DND-41 (cell line): ENCODE data around the gene PRSS38.

Experiments used
- ATAC-seq: fragments of 200-7000 bp; cut with Tn5 transposase; 3 replicates; pipeline ENCODE4 v1.9.1; 2021; ENCODE audit warnings: low read depth; ENCODE audit not compliant: insufficient read depth
- DNase-seq: peaks from one replicate; pipeline ENCODE4 v3.0.0-alpha.2; 2020
- H2AFZ ChIP-seq: 2 replicates; pipeline ENCODE4 v1.6.0; 2012; ENCODE audit warnings: low read depth, low read length
- H3K27ac ChIP-seq: 2 replicates; pipeline ENCODE4 v1.5.1; 2012; ENCODE audit warnings: low read length, inconsistent platforms
- H3K27me3 ChIP-seq: fragments of 200-600 bp; sonication (generic); 2 replicates; pipeline ENCODE4 v1.6.0; 2012; ENCODE audit warnings: low read length, mild to moderate bottlenecking, inconsistent platforms; ENCODE audit not compliant: insufficient read depth, poor library complexity
- H3K36me3 ChIP-seq: 2 replicates; pipeline ENCODE4 v1.5.1; 2012; ENCODE audit warnings: low read length, inconsistent platforms; ENCODE audit not compliant: insufficient read depth
- H3K4me1 ChIP-seq: 2 replicates; pipeline ENCODE4 v1.5.1; 2012; ENCODE audit warnings: mild to moderate bottlenecking, low read length; ENCODE audit not compliant: insufficient read depth
- H3K4me2 ChIP-seq: 2 replicates; pipeline ENCODE4 v1.6.0; 2012; ENCODE audit warnings: mild to moderate bottlenecking, moderate library complexity, low read length, inconsistent platforms; ENCODE audit not compliant: insufficient read depth
- H3K4me3 ChIP-seq, 2 experiments: fragments of 200-600 bp in 1 of 2; shearing (Covaris generic) in 1 of 2; 2 replicates each; pipeline ENCODE4 v1.5.1; 2012 to 2016; ENCODE audit warnings: inconsistent platforms in 2 of 2, low read length in 2 of 2, mild to moderate bottlenecking in 2 of 2, low read depth in 1 of 2, moderate library complexity in 1 of 2
- H3K79me2 ChIP-seq: 2 replicates; pipeline ENCODE4 v1.6.0; 2012; ENCODE audit warnings: low read length, inconsistent platforms; ENCODE audit not compliant: insufficient read depth
- H3K9ac ChIP-seq: 2 replicates; pipeline ENCODE4 v1.6.0; 2012; ENCODE audit warnings: low read depth, mild to moderate bottlenecking, inconsistent platforms, low read length, moderate library complexity
- H3K9me3 ChIP-seq: 2 replicates; pipeline ENCODE4 v1.5.1; 2012; ENCODE audit warnings: low read length, moderate library complexity, mild to moderate bottlenecking, inconsistent platforms; ENCODE audit not compliant: insufficient read depth, severe bottlenecking
- H4K20me1 ChIP-seq: 2 replicates; pipeline ENCODE4 v1.6.0; 2012; ENCODE audit warnings: low read length; ENCODE audit not compliant: insufficient read depth
- CTCF ChIP-seq: IDR thresholded peaks from 2 replicates; pipeline ENCODE4 v1.5.1; 2012; ENCODE audit warnings: borderline replicate concordance, low read length, moderate library complexity, mild to moderate bottlenecking; ENCODE audit not compliant: poor library complexity, severe bottlenecking; ENCODE audit errors: extremely low read depth
- EZH2 ChIP-seq: IDR thresholded peaks from 3 replicates; pipeline ENCODE4 v1.6.1; 2012; ENCODE audit warnings: borderline replicate concordance, low read depth, mild to moderate bottlenecking, moderate library complexity, low read length, inconsistent platforms; ENCODE audit not compliant: severe bottlenecking

The PRSS38 gene

DNA sequence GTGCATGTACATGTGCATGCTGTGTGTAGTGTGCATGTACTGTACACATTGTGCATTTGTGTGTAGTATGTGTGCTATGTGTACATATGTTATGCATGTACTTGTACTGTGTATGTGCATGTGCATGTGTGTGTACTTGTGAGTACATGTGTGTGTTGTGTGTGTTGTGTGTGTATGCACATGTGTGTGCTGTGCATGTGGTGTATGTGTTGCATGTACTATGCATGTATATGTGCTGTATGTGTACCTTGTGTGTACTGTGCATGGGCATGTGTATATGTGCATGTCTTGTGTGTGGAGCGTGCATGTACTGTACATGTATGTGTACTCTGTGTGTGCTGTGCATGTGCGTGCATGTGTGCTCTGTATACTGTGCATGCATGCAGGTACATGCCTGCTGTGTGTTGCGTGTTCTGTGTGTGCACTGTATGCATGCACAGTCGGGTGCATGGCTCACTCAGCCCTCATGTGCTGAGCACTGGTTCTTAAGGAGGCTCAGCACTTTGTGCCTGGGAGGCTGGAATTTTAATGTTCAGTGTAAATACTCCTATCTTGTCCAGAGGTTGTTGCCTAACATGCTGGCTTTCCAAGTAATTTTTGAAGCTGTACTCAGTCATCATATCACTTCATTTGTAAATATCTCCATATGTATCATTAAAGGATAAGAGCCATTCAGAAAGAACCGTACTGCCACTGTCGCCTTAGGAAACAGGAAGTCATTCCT, 47.9 kb upstream of the PRSS38 start:
- ATAC-seq (no peak), DNase-seq (no peak)
- no peak overlapping the region for H3K4me3 ChIP-seq
- no peak overlapping the region for H3K4me2 ChIP-seq
- no peaks in the 10 kb centered on the region for H3K9me3 ChIP-seq
- H3K27me3 ChIP-seq, result no peaks in the 10 kb centered on the region
- peaks cover 28% of the 10 kb centered on the region for H4K20me1 ChIP-seq
- H3K79me2 ChIP-seq, result peaks cover 7% of the 10 kb centered on the region
- peaks cover 77% of the 10 kb centered on the region for H3K36me3 ChIP-seq
- no peak overlapping the region for H3K9ac ChIP-seq
- H3K27ac ChIP-seq, result no peak overlapping the region
- no peak overlapping the region for H2AFZ ChIP-seq
- H3K4me1 ChIP-seq, result peaks cover 6% of the 10 kb centered on the region
- TF ChIP-seq CTCF (no peak), EZH2 (no peak)

DNA sequence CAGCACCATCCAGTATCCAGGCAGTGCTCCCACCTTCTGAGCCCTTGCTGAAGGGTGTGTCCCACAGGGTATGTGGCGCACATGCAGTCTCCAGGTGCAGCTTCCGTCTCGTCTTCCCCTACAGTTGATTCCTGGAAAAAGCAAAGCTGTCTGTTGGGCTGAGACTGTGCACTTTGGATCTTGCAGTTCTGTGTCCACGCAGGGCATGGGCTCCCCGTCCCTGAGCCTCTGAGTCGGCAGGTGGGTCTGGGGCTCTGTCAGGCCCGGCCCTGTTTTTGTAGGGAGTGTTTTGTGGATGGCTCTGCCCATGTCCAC, 47.4 kb upstream of the PRSS38 start:
- Histone ChIP-seq H3K27me3 (no peaks in the 10 kb centered on the region), H3K4me2 (no peak overlapping the region), H3K4me1 (peaks cover 2% of the 10 kb centered on the region), H4K20me1 (peaks cover 24% of the 10 kb centered on the region), H3K9ac (no peak overlapping the region), H3K4me3 (no peak overlapping the region), H3K27ac (no peak overlapping the region), H3K9me3 (no peaks in the 10 kb centered on the region), H3K79me2 (peaks cover 6% of the 10 kb centered on the region), H2AFZ (no peak overlapping the region), H3K36me3 (peaks cover 74% of the 10 kb centered on the region)
- TF ChIP-seq EZH2 (no peak), CTCF (no peak)
- DNase-seq, result no peak
- ATAC-seq, result no peak

DNA sequence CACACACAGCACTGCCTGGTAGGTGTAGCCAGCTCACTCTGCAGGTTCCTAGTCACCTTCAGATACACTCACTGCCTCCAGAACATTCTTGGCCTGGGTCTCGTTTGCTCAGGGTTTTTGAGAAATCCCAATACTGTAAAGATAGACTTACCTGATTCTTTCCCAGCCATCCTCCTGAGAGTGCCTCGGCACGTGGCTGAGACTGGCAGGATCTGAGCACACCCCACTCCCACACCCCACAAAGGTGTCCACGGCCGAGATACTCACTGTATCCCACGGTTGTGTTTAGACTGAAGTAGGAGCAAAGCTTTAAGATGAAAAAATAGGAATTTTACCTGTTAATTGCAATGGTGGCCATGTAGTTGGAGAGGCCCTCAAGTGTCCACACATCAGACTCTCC, 46.8 kb upstream of the PRSS38 start:
- H3K4me3 ChIP-seq, result no peak overlapping the region
- TF ChIP-seq CTCF (no peak), EZH2 (no peak)

More for the DNA sequence above, 46.8 kb upstream of the PRSS38 start:
- no peaks in the 10 kb centered on the region; the same call in 1 of the 2 replicates for H3K4me1 ChIP-seq
- H3K9ac ChIP-seq, result no peak overlapping the region
- H2AFZ ChIP-seq, result no peak overlapping the region
- H3K4me2 ChIP-seq, result no peak overlapping the region
- H4K20me1 ChIP-seq, result peaks cover 19% of the 10 kb centered on the region
- no peak for DNase-seq
- peaks cover under 1% of the 10 kb centered on the region for H3K79me2 ChIP-seq
- no peaks in the 10 kb centered on the region for H3K9me3 ChIP-seq
- ATAC-seq, result no peak
- H3K36me3 ChIP-seq, result peaks cover 72% of the 10 kb centered on the region
- H3K27ac ChIP-seq, result no peak overlapping the region
- H3K27me3 ChIP-seq, result no peaks in the 10 kb centered on the region
